SK-N-SH (cell line): ENCODE data around the gene OTUD7B. TPM values are rescaled to one million over a fixed set of nuclear protein-coding genes. Genes with fewer than 3 reads are reported as not detected.

Experiments used
- CTCF ChIA-PET: fragments of 300-600, 350-600 bp; formaldehyde crosslinking; extraction: SDS; loops from one replicate; lab custom pipeline; 2021; lab: Yijun Ruan, JAX
- POLR2A ChIA-PET: fragments of 350-600 bp; sonication (Branson Sonifier 250); formaldehyde crosslinking; extraction: SDS; loops from one replicate; lab custom pipeline; 2020; ENCODE audit warnings: antibody characterized with exemption, inconsistent platforms; lab: Yijun Ruan, JAX
- DNase-seq: peaks from one replicate; pipeline ENCODE4 v3.0.0; 2012
- H2AFZ ChIP-seq: fragments of 200-600 bp; sonication (generic); 2 replicates; pipeline ENCODE4 v1.8.1; 2016; ENCODE audit warnings: antibody characterized with exemption, mild to moderate bottlenecking, low read depth
- H3F3A ChIP-seq: fragments of 200-600 bp; sonication (generic); replicated peaks from 2 replicates; pipeline ENCODE3; 2016; ENCODE audit warnings: antibody characterized with exemption, mild to moderate bottlenecking; ENCODE audit not compliant: insufficient read depth
- H3K27ac ChIP-seq, 2 experiments: fragments of 200-500 bp in 1 of 2; fragments of 200-600 bp in 1 of 2; sonication (Bioruptor generic) in 1 of 2; sonication (generic), shearing (Covaris generic) in 1 of 2; 2 replicates each; pipeline versions ENCODE4 v1.5.1 to v1.6.1; 2014 to 2016; ENCODE audit warnings: low read depth in 2 of 2, inconsistent platforms in 1 of 2, low read length in 1 of 2, mild to moderate bottlenecking in 1 of 2, mixed read lengths in 1 of 2
- H3K27me3 ChIP-seq: fragments of 200-600 bp; sonication (generic), shearing (Covaris generic); 2 replicates; pipeline ENCODE4 v1.6.1; 2016; ENCODE audit warnings: mixed run types; ENCODE audit not compliant: insufficient read depth
- H3K36me3 ChIP-seq, 2 experiments: fragments of 200-500 bp in 1 of 2; fragments of 200-600 bp in 1 of 2; sonication (Bioruptor generic) in 1 of 2; sonication (generic) in 1 of 2; replicated peaks in 1 of 2; 2 replicates each; pipeline versions ENCODE3 to v1.5.1; 2014 to 2016; ENCODE audit warnings: low read length in 1 of 2, mild to moderate bottlenecking in 1 of 2; ENCODE audit not compliant: insufficient read depth in 2 of 2, control insufficient read depth in 1 of 2
- H3K4me1 ChIP-seq, 2 experiments: fragments of 200-500 bp in 1 of 2; fragments of 200-600 bp in 1 of 2; sonication (Bioruptor generic) in 1 of 2; sonication (generic), shearing (Covaris generic) in 1 of 2; 2 replicates each; pipeline versions ENCODE4 v1.5.1 to v1.6.1; 2014 to 2016; ENCODE audit warnings: low read depth in 1 of 2, low read length in 1 of 2, mixed run types in 1 of 2; ENCODE audit not compliant: insufficient read depth in 2 of 2, control insufficient read depth in 1 of 2
- H3K4me2 ChIP-seq: fragments of 200-600 bp; sonication (generic), shearing (Covaris generic); 2 replicates; pipeline ENCODE4 v1.6.1; 2017; ENCODE audit warnings: mixed run types
- H3K4me3 ChIP-seq, 2 experiments: fragments of 200-500 bp in 1 of 2; fragments of 200-600 bp in 1 of 2; sonication (Bioruptor generic) in 1 of 2; sonication (generic), shearing (Covaris generic) in 1 of 2; 2 replicates each; pipeline versions ENCODE4 v1.5.1 to v1.8.1; 2014 to 2016; ENCODE audit warnings: low read depth in 2 of 2, inconsistent platforms in 1 of 2, low read length in 1 of 2, mild to moderate bottlenecking in 1 of 2, mixed read lengths in 1 of 2, moderate library complexity in 1 of 2
- H3K79me2 ChIP-seq: fragments of 200-600 bp; sonication (generic); 2 replicates; pipeline ENCODE4 v1.8.1; 2017; ENCODE audit warnings: mild to moderate bottlenecking; ENCODE audit not compliant: insufficient read depth
- H3K9ac ChIP-seq: fragments of 200-600 bp; sonication (generic); 2 replicates; pipeline ENCODE4 v1.6.1; 2017; ENCODE audit warnings: mixed run types
- H3K9me2 ChIP-seq: fragments of 200-600 bp; sonication (generic); 2 replicates; pipeline ENCODE4 v1.6.1; 2017; ENCODE audit warnings: mixed run types
- H3K9me3 ChIP-seq: fragments of 200-600 bp; sonication (generic); 2 replicates; pipeline ENCODE4 v1.6.1; 2017; ENCODE audit warnings: mixed run types, mild to moderate bottlenecking, moderate library complexity
- H4K20me1 ChIP-seq: fragments of 200-600 bp; sonication (generic); 2 replicates; pipeline ENCODE4 v1.6.1; 2017; ENCODE audit warnings: mild to moderate bottlenecking, mixed run types; ENCODE audit not compliant: insufficient read depth
- CHD2 ChIP-seq: fragments of 150-350 bp; IDR thresholded peaks from 2 replicates; pipeline ENCODE4 v1.6.1; 2018; ENCODE audit warnings: low read length; ENCODE audit not compliant: partially characterized antibody
- ELF1 ChIP-seq: IDR thresholded peaks from 2 replicates; pipeline ENCODE4 v1.4.0; 2012
- EP300 ChIP-seq, 2 experiments: IDR thresholded peaks; 2 replicates each; pipeline versions ENCODE4 v1.4.0 to v1.6.1; 2012; ENCODE audit warnings: borderline replicate concordance in 1 of 2, low read depth in 1 of 2, low read length in 1 of 2
- FOXJ3 ChIP-seq: sonication (generic); formaldehyde crosslinking; IDR thresholded peaks from 2 replicates; pipeline ENCODE4 v1.5.1; 2020; ENCODE audit warnings: mild to moderate bottlenecking, missing genetic modification reagents
- GATA2 ChIP-seq: sonication (generic); formaldehyde crosslinking; IDR thresholded peaks from 2 replicates; pipeline ENCODE4 v1.5.0; 2020; ENCODE audit warnings: mild to moderate bottlenecking, missing genetic modification reagents
- IRF3 ChIP-seq: fragments of 150-350 bp; IDR thresholded peaks from 2 replicates; pipeline ENCODE4 v1.6.1; 2016; ENCODE audit warnings: mild to moderate bottlenecking, low read depth, low read length
- MAX ChIP-seq: IDR thresholded peaks from 2 replicates; pipeline ENCODE4 v1.4.0; 2012; ENCODE audit warnings: low read depth
- NFIC ChIP-seq: IDR thresholded peaks from 2 replicates; pipeline ENCODE4 v1.4.0; 2012; ENCODE audit warnings: borderline replicate concordance
- NRF1 ChIP-seq: IDR thresholded peaks from 2 replicates; pipeline ENCODE4 v1.6.1; 2012; ENCODE audit warnings: low read depth, mild to moderate bottlenecking, low read length
- POLR2AphosphoS5 ChIP-seq: IDR thresholded peaks from 2 replicates; pipeline ENCODE4 v1.6.1; 2012; ENCODE audit warnings: low read depth, low read length
- SIN3A ChIP-seq: IDR thresholded peaks from 2 replicates; pipeline ENCODE4 v1.6.1; 2012; ENCODE audit warnings: low read depth, mild to moderate bottlenecking, low read length, moderate library complexity, borderline replicate concordance
- TEAD4 ChIP-seq: IDR thresholded peaks from 2 replicates; pipeline ENCODE4 v1.4.0; 2012; ENCODE audit warnings: mild to moderate bottlenecking, borderline replicate concordance; ENCODE audit not compliant: insufficient read depth
- USF2 ChIP-seq: fragments of 150-350 bp; IDR thresholded peaks from 2 replicates; pipeline ENCODE4 v1.6.1; 2017; ENCODE audit warnings: antibody characterized with exemption, low read length, low read depth, borderline replicate concordance
- ZBTB33 ChIP-seq: IDR thresholded peaks from 2 replicates; pipeline ENCODE4 v1.4.0; 2012; ENCODE audit warnings: low read depth, borderline replicate concordance
- WGBS: methylation state at CpG from one replicate; pipeline ENCODE4 v1.1.6; 2017; ENCODE audit warnings: low lambda C conversion rate; 5-methylcytosine and 5-hydroxymethylcytosine counted together
- polyA plus RNA-seq, 3 experiments: library from polyadenylated mRNA; depleted of rRNA; stranded (reverse); fragments of >200 nt; gene quantifications; 2 replicates each; pipeline ENCODE4 v1.2.3, GENCODE V29; 2012

Gene OTUD7B
- polyA plus RNA-seq, 1 of the 3 experiments (the other 2 are of a cell fraction) = 4.2 TPM

GRCh38 chr1:149997585-149998262 lies 12.8 kb downstream of the OTUD7B start:
- WGBS = 92% methylated on average over 6 of the region's 6 CpGs
- Histone ChIP-seq H3K9me2 (no peaks in the 10 kb centered on the region), H3K27me3 (no peaks in the 10 kb centered on the region), H3K79me2 (peaks cover 97% of the 10 kb centered on the region), H4K20me1 (peaks cover 57% of the 10 kb centered on the region), H3K4me2 (no peak overlapping the region), H3K9me3 (no peaks in the 10 kb centered on the region), H3K27ac (no peak overlapping the region), H2AFZ (no peak overlapping the region), H3K36me3 (peaks cover 25 to 29% of the 10 kb centered on the region in 2 experiments), H3F3A (peaks cover 30% of the 10 kb centered on the region), H3K4me3 (no peak overlapping the region), H3K4me1 (peaks cover 11 to 20% of the 10 kb centered on the region in 2 experiments), H3K9ac (no peak overlapping the region)
- TF ChIP-seq MAX (no peak), SIN3A (no peak), NFIC (no peak), IRF3 (no peak), CHD2 (no peak), GATA2 (CRISPR knock-in tag) (no peak), ZBTB33 (no peak), TEAD4 (no peak), NRF1 (no peak), FOXJ3 (CRISPR knock-in tag) (no peak), ELF1 (no peak), EP300 (IDR thresholded peaks at IDR 0.05; ENCODE audit: borderline replicate concordance in 1 of 2, low read depth in 1 of 2, low read length in 1 of 2) (no peak), POLR2AphosphoS5 (no peak), USF2 (no peak)
- DNase-seq = no peak
- POLR2A ChIA-PET = interaction anchor here (1.0 kb wide), 1 partner anchor 12 kb away, joined by 3 read pairs; the partner anchor contains the start of gene OTUD7B
- CTCF ChIA-PET = interaction anchor here (0.8 to 2.0 kb wide), 8 partner anchors 12 to 168 kb away, joined by 3 to 9 read pairs (median 4); no protein-coding TSS in a partner anchor
